ENCODE data around the gene KRT73.
"Not testable (repeated sequence)": the region's sequence is repeated elsewhere in the genome, so short reads cannot be mapped to it uniquely, and the experiment has no call there.

DNA sequence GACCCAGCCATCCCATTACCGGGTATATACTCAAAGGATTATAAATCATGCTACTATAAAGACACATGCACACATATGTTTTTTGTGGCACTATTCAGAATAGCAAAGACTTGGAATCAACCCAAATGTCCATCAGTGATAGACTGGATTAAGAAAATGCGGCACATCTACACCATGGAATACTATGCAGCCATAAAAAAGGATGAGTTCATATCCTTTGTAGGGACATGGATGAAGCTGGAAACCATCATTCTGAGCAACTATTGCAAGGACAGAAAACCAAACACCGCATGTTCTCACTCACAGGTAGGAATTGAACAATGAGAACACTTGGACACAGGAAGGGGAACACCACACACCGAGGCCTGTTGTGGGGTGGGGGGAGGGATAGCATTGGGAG is 24.1 kb downstream of the KRT73 start:
- TF ChIP-seq, protein P1, sequence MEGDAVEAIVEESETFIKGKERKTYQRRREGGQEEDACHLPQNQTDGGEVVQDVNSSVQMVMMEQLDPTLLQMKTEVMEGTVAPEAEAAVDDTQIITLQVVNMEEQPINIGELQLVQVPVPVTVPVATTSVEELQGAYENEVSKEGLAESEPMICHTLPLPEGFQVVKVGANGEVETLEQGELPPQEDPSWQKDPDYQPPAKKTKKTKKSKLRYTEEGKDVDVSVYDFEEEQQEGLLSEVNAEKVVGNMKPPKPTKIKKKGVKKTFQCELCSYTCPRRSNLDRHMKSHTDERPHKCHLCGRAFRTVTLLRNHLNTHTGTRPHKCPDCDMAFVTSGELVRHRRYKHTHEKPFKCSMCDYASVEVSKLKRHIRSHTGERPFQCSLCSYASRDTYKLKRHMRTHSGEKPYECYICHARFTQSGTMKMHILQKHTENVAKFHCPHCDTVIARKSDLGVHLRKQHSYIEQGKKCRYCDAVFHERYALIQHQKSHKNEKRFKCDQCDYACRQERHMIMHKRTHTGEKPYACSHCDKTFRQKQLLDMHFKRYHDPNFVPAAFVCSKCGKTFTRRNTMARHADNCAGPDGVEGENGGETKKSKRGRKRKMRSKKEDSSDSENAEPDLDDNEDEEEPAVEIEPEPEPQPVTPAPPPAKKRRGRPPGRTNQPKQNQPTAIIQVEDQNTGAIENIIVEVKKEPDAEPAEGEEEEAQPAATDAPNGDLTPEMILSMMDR (IDR thresholded peaks at IDR 0.05): not testable (repeated sequence)
- not testable (repeated sequence) for TF ChIP-seq POLR2A (IDR thresholded peaks at IDR 0.05)
